ENCODE results near the gene ZBTB18. TPM values are rescaled to one million over a fixed set of nuclear protein-coding genes. Genes with fewer than 3 reads are reported as not detected.

Gene ZBTB18
- polyA plus RNA-seq, 1 donor from 2014 or later, result 30.6 TPM

GRCh38 chr1:244106176-244106575, 55.1 kb downstream of the ZBTB18 start:
- Histone ChIP-seq H4K20me1 (ENCODE audit: insufficient read depth) (no peaks in the 10 kb centered on the region), H3K36me3 (ENCODE audit: insufficient read depth, low read length) (no peaks in the 10 kb centered on the region), H3K9me3 (ENCODE audit: low read length) (no peaks in the 10 kb centered on the region), H3K4me3 (ENCODE audit: low read length) (no peak overlapping the region), H3F3A (ENCODE audit: insufficient read depth, low read length, poor library complexity, severe bottlenecking) (no peaks in the 10 kb centered on the region), H3K4me2 (ENCODE audit: low read length) (no peak overlapping the region), H2AFZ (ENCODE audit: low read depth, low read length) (no peak overlapping the region), H3K9me2 (ENCODE audit: insufficient read depth, low read length) (no peaks in the 10 kb centered on the region), H3K9ac (ENCODE audit: low read length) (no peak overlapping the region), H3K27me3 (ENCODE audit: insufficient read depth, low read depth, low read length) (no peaks in the 10 kb centered on the region), H3K79me2 (replicated peaks; ENCODE audit: insufficient read depth, low read length) (no peaks in the 10 kb centered on the region), H3K27ac (ENCODE audit: low read length) (no peak overlapping the region)
- TF ChIP-seq EP300 (conservative IDR thresholded peaks at IDR 0.05; ENCODE audit: poor library complexity, severe bottlenecking), result no peak
- no peak for TF ChIP-seq EZH2 (IDR thresholded peaks at IDR 0.05; ENCODE audit: borderline replicate concordance, insufficient read depth, low read length, poor library complexity, severe bottlenecking)
- no peak for TF ChIP-seq TAF1 (IDR thresholded peaks at IDR 0.05; ENCODE audit: low read depth)
- TF ChIP-seq CTCF (IDR thresholded peaks at IDR 0.05; ENCODE audit: poor library complexity, severe bottlenecking), result no peak
- no peak for TF ChIP-seq SMC3 (conservative IDR thresholded peaks at IDR 0.05; ENCODE audit: poor library complexity)
- TF ChIP-seq MXI1 (conservative IDR thresholded peaks at IDR 0.05; ENCODE audit: poor library complexity, severe bottlenecking), result no peak
- TF ChIP-seq POLR2AphosphoS5 (IDR thresholded peaks at IDR 0.05), result no peak
- no peak for TF ChIP-seq RAD21 (conservative IDR thresholded peaks at IDR 0.05)
- TF ChIP-seq REST (IDR thresholded peaks at IDR 0.05; ENCODE audit: borderline replicate concordance), result no peak

Small RNA genes within 50 kb of the gene (small RNA-seq; reads per million reads assigned to genes)
- gene RN7SL148P, result 0 reads per million in 3 experiments

Other genes with a start within 250 kb of the ZBTB18 start
- 46.0 and 48.4 TPM in 2 replicates for gene AKT3, start 201.0 kb upstream of the ZBTB18 start, polyA plus RNA-seq